K562 (cell line): ENCODE data around the gene GPR157. TPM values are rescaled to one million over a fixed set of nuclear protein-coding genes. Genes with fewer than 3 reads are reported as not detected.

Experiments used
- CREM ChIP-seq: IDR thresholded peaks from 2 replicates; pipeline ENCODE4 v1.6.1; 2014; ENCODE audit warnings: antibody characterized with exemption, low read depth
- E2F6 ChIP-seq, 2 experiments: IDR thresholded peaks; 2 replicates each; pipeline ENCODE4 v1.6.1; 2011; ENCODE audit warnings: borderline replicate concordance in 1 of 2, control low read depth in 1 of 2, low read depth in 1 of 2, low read length in 1 of 2, mild to moderate bottlenecking in 1 of 2, mixed read lengths in 1 of 2, moderate library complexity in 1 of 2; ENCODE audit not compliant: insufficient read depth in 1 of 2, insufficient read length in 1 of 2, poor library complexity in 1 of 2, severe bottlenecking in 1 of 2; ENCODE audit errors: extremely low read depth in 1 of 2
- HEY1 ChIP-seq: fragments of 250-450 bp; sonication (Bioruptor Pico); IDR thresholded peaks from 2 replicates; pipeline ENCODE4 v1.5.0; 2020; ENCODE audit warnings: mild to moderate bottlenecking, moderate library complexity, borderline replicate concordance
- HNRNPK ChIP-seq: fragments of 200-400 bp; formaldehyde crosslinking; IDR thresholded peaks from one replicate; pipeline ENCODE4 v1.6.1; 2018; ENCODE audit warnings: mild to moderate bottlenecking, low read depth, low read length; ENCODE audit not compliant: poor library complexity, severe bottlenecking
- ID3 ChIP-seq, 2 experiments: fragments of 250-450 bp in 1 of 2; fragments of 450-650 bp in 1 of 2; sonication (Bioruptor Pico) in 1 of 2; IDR thresholded peaks; 2 replicates each; pipeline versions ENCODE4 v1.6.1 to v1.8.0; 2016 to 2021; ENCODE audit warnings: mild to moderate bottlenecking in 2 of 2, moderate library complexity in 2 of 2, missing compliant biosample characterization in 1 of 2, missing genetic modification characterization in 1 of 2
- ILK ChIP-seq: fragments of 450-650 bp; IDR thresholded peaks from 2 replicates; pipeline ENCODE4 v1.6.1; 2016; ENCODE audit warnings: missing genetic modification characterization, low read depth, mild to moderate bottlenecking, missing compliant biosample characterization, moderate library complexity, borderline replicate concordance
- MAFK ChIP-seq: IDR thresholded peaks from 2 replicates; pipeline ENCODE4 v1.6.1; 2011; ENCODE audit warnings: low read length, improper control_type of control experiment
- MEIS2 ChIP-seq: fragments of 450-650 bp; IDR thresholded peaks from 2 replicates; pipeline ENCODE4 v1.6.1; 2014; ENCODE audit warnings: mild to moderate bottlenecking; ENCODE audit not compliant: partially characterized antibody
- NR4A1 ChIP-seq, 2 experiments: fragments of 250-450 bp in 1 of 2; fragments of 450-650 bp in 1 of 2; sonication (Bioruptor Pico) in 1 of 2; IDR thresholded peaks; 2 replicates each; pipeline versions ENCODE4 v1.4.0 to v1.6.1; 2016 to 2020; ENCODE audit warnings: mild to moderate bottlenecking in 2 of 2, missing compliant biosample characterization in 1 of 2, missing genetic modification characterization in 1 of 2, moderate library complexity in 1 of 2
- POLR2A ChIP-seq: fragments of 450-650 bp; conservative IDR thresholded peaks from 2 replicates; pipeline ENCODE4 v1.6.1; 2016
- POU5F1 ChIP-seq: fragments of 150-350 bp; IDR thresholded peaks from 2 replicates; pipeline ENCODE4 v1.6.1; 2014; ENCODE audit warnings: borderline replicate concordance, low read length, low read depth, mild to moderate bottlenecking; ENCODE audit not compliant: partially characterized antibody
- SPI1 ChIP-seq: IDR thresholded peaks from 2 replicates; pipeline ENCODE4 v1.6.1; 2011; ENCODE audit warnings: low read depth, low read length, control low read depth, borderline replicate concordance
- TCF15 ChIP-seq: fragments of 250-450 bp; sonication (Bioruptor Pico); IDR thresholded peaks from 2 replicates; pipeline ENCODE4 v1.8.0; 2022; ENCODE audit warnings: moderate library complexity, mild to moderate bottlenecking, inconsistent platforms
- ZBTB34 ChIP-seq: fragments of 250-450 bp; sonication (Bioruptor Pico); IDR thresholded peaks from 2 replicates; pipeline ENCODE4 v1.8.0; 2021; ENCODE audit warnings: mild to moderate bottlenecking, moderate library complexity
- ZNF589 ChIP-seq: fragments of 200-800 bp; sonication (Bioruptor generic); IDR thresholded peaks from 2 replicates; pipeline ENCODE4 v1.6.1; 2016; ENCODE audit warnings: low read depth, missing genetic modification characterization, missing compliant biosample characterization
- polyA plus RNA-seq, 8 experiments: library from polyadenylated mRNA; depleted of rRNA in 4 of 8; stranded (reverse) in 5 of 8; unstranded in 3 of 8; fragments of >200 nt; fragmentation: Nextera tagmentation in 2 of 8; fragmentation: Illumina TruSeq in 1 of 8; extraction: Ambion mirVana in 2 of 8; extraction: Trizol in 1 of 8; gene quantifications; 2 replicates each; pipeline versions ENCODE4 v1.2.1 to v1.2.3, GENCODE V29; 2011 to 2014; ENCODE audit warnings: inconsistent platforms in 1 of 8, missing spikeins in 1 of 8
- total RNA-seq, 7 experiments: library from RNA; depleted of rRNA in 6 of 7; stranded (reverse); fragments of >200 nt in 6 of 7; fragmentation: Illumina TruSeq in 2 of 7; extraction: Trizol in 2 of 7; gene quantifications; 2 replicates each; pipeline versions ENCODE4 v1.2.1 to v1.2.3, GENCODE V29; 2011 to 2021; ENCODE audit warnings: low replicate concordance in 1 of 7
- TF ChIP-seq, protein P1 (sequence below): fragments of 250-450 bp; sonication (Bioruptor Pico); IDR thresholded peaks from 2 replicates; pipeline ENCODE4 v1.4.0; 2020; ENCODE audit warnings: mild to moderate bottlenecking, moderate library complexity, borderline replicate concordance
- TF ChIP-seq, protein P2 (sequence below): fragments of 200-800 bp; sonication (Bioruptor generic); IDR thresholded peaks from 2 replicates; pipeline ENCODE4 v1.6.1; 2017; ENCODE audit warnings: missing genetic modification characterization, missing compliant biosample characterization

GPR157 gene
- total and polyA plus RNA-seq, 9 of the 15 experiments (the other 6 are each of a cell fraction or from before 2014, with no cell fraction given) = 0.01 to 0.18 (median 0.04) TPM; not detected in 4

DNA sequence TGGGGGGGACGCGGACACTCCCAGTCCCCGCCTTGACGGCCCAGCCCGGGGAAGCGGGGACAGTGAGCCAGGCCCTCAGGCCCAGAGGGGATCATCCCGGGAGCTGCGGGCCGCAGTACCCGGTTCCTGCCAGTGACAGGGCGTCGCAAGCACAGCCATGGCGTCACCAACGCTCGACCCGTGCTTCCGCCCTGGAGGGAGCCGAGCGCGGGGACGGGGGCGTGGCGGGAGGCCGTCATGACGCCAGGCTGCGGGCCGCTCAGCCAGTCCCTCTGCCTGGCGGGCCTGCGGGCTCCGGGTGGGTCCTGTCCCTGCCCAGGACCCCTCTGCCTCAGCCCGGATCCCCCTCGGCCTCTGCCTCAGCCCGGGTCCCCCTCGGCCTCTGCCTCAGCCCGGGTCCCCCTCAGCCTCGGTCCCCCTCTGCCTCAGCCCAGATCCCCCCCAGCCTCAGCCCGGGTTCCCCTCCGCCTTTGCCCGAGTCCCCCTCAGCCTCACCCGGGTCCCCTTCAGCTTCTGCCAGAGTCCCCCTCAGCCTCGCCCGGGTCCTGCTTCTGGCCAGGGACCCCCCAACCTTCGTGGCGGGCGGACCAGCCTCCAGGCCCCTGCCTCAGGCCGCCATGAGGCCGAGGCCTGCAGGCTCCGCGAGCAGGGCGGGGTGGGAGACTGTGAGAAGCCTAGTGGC, 57.2 kb downstream of the GPR157 start (continued):
- TF ChIP-seq ID3 (CRISPR knock-in tag; IDR thresholded peaks at IDR 0.05) (no peak), ID3 (tag; IDR thresholded peaks at IDR 0.05) (peak; percentile 79), TCF15 (CRISPR knock-in tag) (no peak), SPI1 (0 out of 2 replicates have a peak, but pooled peaks have one; percentile 9), POU5F1 (no peak), MAFK (no peak), ZBTB34 (no peak), MEIS2 (peak; percentile 0), NR4A1 (CRISPR knock-in tag; IDR thresholded peaks at IDR 0.05) (no peak), NR4A1 (tag; IDR thresholded peaks at IDR 0.05) (no peak; the same call in 1 of the 2 replicates), HEY1 (CRISPR knock-in tag) (no peak), ILK (no peak), E2F6 (IDR thresholded peaks at IDR 0.05; ENCODE audit: borderline replicate concordance in 1 of 2, extremely low read depth in 1 of 2, insufficient read depth in 1 of 2, insufficient read length in 1 of 2, low read depth in 1 of 2, low read length in 1 of 2, poor library complexity in 1 of 2, severe bottlenecking in 1 of 2) (peak; percentile 80 to 94), HNRNPK (no peak), ZNF589 (CRISPR knock-in tag) (peak; percentile 48; the same call in 1 of the 2 replicates), CREM (peak; percentile 94), POLR2A (no peak)
- TF ChIP-seq, protein P1, sequence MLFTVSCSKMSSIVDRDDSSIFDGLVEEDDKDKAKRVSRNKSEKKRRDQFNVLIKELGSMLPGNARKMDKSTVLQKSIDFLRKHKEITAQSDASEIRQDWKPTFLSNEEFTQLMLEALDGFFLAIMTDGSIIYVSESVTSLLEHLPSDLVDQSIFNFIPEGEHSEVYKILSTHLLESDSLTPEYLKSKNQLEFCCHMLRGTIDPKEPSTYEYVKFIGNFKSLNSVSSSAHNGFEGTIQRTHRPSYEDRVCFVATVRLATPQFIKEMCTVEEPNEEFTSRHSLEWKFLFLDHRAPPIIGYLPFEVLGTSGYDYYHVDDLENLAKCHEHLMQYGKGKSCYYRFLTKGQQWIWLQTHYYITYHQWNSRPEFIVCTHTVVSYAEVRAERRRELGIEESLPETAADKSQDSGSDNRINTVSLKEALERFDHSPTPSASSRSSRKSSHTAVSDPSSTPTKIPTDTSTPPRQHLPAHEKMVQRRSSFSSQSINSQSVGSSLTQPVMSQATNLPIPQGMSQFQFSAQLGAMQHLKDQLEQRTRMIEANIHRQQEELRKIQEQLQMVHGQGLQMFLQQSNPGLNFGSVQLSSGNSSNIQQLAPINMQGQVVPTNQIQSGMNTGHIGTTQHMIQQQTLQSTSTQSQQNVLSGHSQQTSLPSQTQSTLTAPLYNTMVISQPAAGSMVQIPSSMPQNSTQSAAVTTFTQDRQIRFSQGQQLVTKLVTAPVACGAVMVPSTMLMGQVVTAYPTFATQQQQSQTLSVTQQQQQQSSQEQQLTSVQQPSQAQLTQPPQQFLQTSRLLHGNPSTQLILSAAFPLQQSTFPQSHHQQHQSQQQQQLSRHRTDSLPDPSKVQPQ (CRISPR knock-in tag) = no peak
- TF ChIP-seq, protein P2, sequence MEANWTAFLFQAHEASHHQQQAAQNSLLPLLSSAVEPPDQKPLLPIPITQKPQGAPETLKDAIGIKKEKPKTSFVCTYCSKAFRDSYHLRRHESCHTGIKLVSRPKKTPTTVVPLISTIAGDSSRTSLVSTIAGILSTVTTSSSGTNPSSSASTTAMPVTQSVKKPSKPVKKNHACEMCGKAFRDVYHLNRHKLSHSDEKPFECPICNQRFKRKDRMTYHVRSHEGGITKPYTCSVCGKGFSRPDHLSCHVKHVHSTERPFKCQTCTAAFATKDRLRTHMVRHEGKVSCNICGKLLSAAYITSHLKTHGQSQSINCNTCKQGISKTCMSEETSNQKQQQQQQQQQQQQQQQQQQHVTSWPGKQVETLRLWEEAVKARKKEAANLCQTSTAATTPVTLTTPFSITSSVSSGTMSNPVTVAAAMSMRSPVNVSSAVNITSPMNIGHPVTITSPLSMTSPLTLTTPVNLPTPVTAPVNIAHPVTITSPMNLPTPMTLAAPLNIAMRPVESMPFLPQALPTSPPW = no peak; the same call in 1 of the 2 replicates
